ENCODE results near the gene FKTN.

DNA sequence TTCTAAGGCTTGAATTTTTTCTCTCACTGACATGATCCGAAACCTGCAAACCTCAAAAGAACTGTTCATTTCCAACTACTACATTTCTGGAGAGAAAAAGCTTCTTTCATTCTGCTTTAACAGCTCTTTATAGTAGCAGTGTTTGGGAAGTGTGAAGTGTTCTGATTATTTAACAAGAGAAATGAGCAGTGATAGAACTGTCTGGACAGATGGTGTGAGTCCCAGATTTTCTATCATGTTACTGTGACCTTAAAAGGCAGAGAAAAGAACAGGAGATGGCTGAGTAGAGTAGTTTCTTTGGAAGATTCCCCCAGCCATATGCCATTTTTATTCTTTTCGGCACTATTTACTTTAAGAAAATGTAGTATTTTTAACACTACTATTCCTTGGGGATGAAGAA is 63.1 kb downstream of the FKTN start:
- TF ChIP-seq, protein P1, sequence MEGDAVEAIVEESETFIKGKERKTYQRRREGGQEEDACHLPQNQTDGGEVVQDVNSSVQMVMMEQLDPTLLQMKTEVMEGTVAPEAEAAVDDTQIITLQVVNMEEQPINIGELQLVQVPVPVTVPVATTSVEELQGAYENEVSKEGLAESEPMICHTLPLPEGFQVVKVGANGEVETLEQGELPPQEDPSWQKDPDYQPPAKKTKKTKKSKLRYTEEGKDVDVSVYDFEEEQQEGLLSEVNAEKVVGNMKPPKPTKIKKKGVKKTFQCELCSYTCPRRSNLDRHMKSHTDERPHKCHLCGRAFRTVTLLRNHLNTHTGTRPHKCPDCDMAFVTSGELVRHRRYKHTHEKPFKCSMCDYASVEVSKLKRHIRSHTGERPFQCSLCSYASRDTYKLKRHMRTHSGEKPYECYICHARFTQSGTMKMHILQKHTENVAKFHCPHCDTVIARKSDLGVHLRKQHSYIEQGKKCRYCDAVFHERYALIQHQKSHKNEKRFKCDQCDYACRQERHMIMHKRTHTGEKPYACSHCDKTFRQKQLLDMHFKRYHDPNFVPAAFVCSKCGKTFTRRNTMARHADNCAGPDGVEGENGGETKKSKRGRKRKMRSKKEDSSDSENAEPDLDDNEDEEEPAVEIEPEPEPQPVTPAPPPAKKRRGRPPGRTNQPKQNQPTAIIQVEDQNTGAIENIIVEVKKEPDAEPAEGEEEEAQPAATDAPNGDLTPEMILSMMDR (IDR thresholded peaks at IDR 0.05), result no peak
- no peak for TF ChIP-seq EZH2 (IDR thresholded peaks at IDR 0.05; ENCODE audit: borderline replicate concordance, insufficient read depth, low read depth, low read length, poor library complexity, severe bottlenecking)
